Mesothelial cell of epicardium (in vitro differentiated cells): ENCODE measurements around the gene TIMMDC1. TPM values are rescaled to one million over a fixed set of nuclear protein-coding genes. Genes with fewer than 3 reads are reported as not detected.

ENCODE experiments used
- DNase-seq, 2 experiments: peaks; one replicate each; pipeline ENCODE4 v3.0.0; 2021; ENCODE audit warnings: low spot score in 2 of 2; ENCODE audit not compliant: unreplicated experiment in 2 of 2
- H3K27ac Mint-ChIP-seq: 2 replicates; pipeline ENCODE4 v1.8.0; 2021; ENCODE audit warnings: mixed read lengths
- H3K27me3 Mint-ChIP-seq: 2 replicates; pipeline ENCODE4 v1.8.0; 2021; ENCODE audit warnings: low read depth, mixed read lengths
- H3K36me3 Mint-ChIP-seq: 2 replicates; pipeline ENCODE4 v1.8.0; 2021; ENCODE audit warnings: mixed read lengths
- H3K4me1 Mint-ChIP-seq: 2 replicates; pipeline ENCODE4 v1.8.0; 2021; ENCODE audit warnings: mixed read lengths
- H3K4me3 Mint-ChIP-seq: 2 replicates; pipeline ENCODE4 v1.8.0; 2021; ENCODE audit warnings: mild to moderate bottlenecking, moderate library complexity, mixed read lengths
- H3K9me3 Mint-ChIP-seq: 2 replicates; pipeline ENCODE4 v1.8.0; 2021; ENCODE audit warnings: mixed read lengths
- CTCF ChIP-seq: fragments of 200-600 bp; sonication (generic); IDR thresholded peaks from one replicate; pipeline ENCODE4 v1.5.0; 2021; ENCODE audit warnings: antibody characterized with exemption; ENCODE audit not compliant: unreplicated experiment
- total RNA-seq: library from RNA; stranded (reverse); gene quantifications from 3 replicates; pipeline ENCODE4 v1.2.1, GENCODE V29; 2021

Gene TIMMDC1
- total RNA-seq, 1 donor from 2014 or later = 102 TPM

GRCh38 chr3:119571688-119572087 lies 73.3 kb downstream of the TIMMDC1 start:
- H3K27ac Mint-ChIP-seq = no peak overlapping the region
- DNase-seq = no peak
- H3K9me3 Mint-ChIP-seq = no peaks in the 10 kb centered on the region
- H3K36me3 Mint-ChIP-seq = no peaks in the 10 kb centered on the region
- H3K4me1 Mint-ChIP-seq = no peaks in the 10 kb centered on the region
- no peak for TF ChIP-seq CTCF
- H3K4me3 Mint-ChIP-seq = no peak overlapping the region
- peaks cover 4% of the 10 kb centered on the region for H3K27me3 Mint-ChIP-seq

Other genes with a start within 250 kb of the TIMMDC1 start
- 9.1 to 9.7 TPM (median 9.2 TPM) in 3 replicates for gene ARHGAP31, start 204.2 kb upstream of the TIMMDC1 start, total RNA-seq
- 66.8 to 75.6 TPM (median 69.6 TPM) in 3 replicates for gene TMEM39A, start 34.9 kb upstream of the TIMMDC1 start, total RNA-seq
- 23.5 to 25.7 TPM (median 24.0 TPM) in 3 replicates for gene POGLUT1, start 29.6 kb upstream of the TIMMDC1 start, total RNA-seq
- gene CD80, start 61.1 kb downstream of the TIMMDC1 start, total RNA-seq = 0.18 to 0.38 TPM in 2 of 3 replicates, not detected in the other
- 1.9 to 2.3 TPM (median 2.2 TPM) in 3 replicates for gene ADPRH, start 80.9 kb downstream of the TIMMDC1 start, total RNA-seq
- gene PLA1A, start 99.3 kb downstream of the TIMMDC1 start, total RNA-seq = not detected in 3 replicates
- 3.4 to 3.5 TPM (median 3.5 TPM) in 3 replicates for gene POPDC2, start 162.0 kb downstream of the TIMMDC1 start, total RNA-seq
- 16.0 to 18.1 TPM (median 17.3 TPM) in 3 replicates for gene COX17, start 178.9 kb downstream of the TIMMDC1 start, total RNA-seq
- gene CFAP91, start 204.5 kb downstream of the TIMMDC1 start, total RNA-seq = 7.1 to 10.9 TPM (median 8.7 TPM) in 3 replicates